Measurements from ENCODE around the gene TMEM87A.
"Not testable (repeated sequence)": the region's sequence is repeated elsewhere in the genome, so short reads cannot be mapped to it uniquely, and the experiment has no call there.

GRCh38 chr15:42228981-42229380 lies 44.3 kb downstream of the TMEM87A start:
- TF ChIP-seq CTCF, POLR2A (IDR thresholded peaks at IDR 0.05): not testable (repeated sequence)

All from thyroid gland (tissue), 4 donors.